HepG2 (cell line): ENCODE measurements around the gene SEMA3F. TPM values are rescaled to one million over a fixed set of nuclear protein-coding genes. Genes with fewer than 3 reads are reported as not detected.

Experiments used
- CEBPB ChIP-seq: IDR thresholded peaks from 2 replicates; pipeline ENCODE4 v1.6.1; 2011; ENCODE audit warnings: low read depth, low read length, improper control_type of control experiment, borderline replicate concordance
- CEBPG ChIP-seq: IDR thresholded peaks from 2 replicates; pipeline ENCODE4 v1.6.1; 2016
- CHD2 ChIP-seq: IDR thresholded peaks from 2 replicates; pipeline ENCODE4 v1.6.1; 2011; ENCODE audit warnings: low read depth, low read length, improper control_type of control experiment
- DNMT3B ChIP-seq: conservative IDR thresholded peaks from 2 replicates; pipeline ENCODE4 v1.6.1; 2016; ENCODE audit warnings: missing biosample characterization, control low read depth
- ELF3 ChIP-seq: IDR thresholded peaks from 2 replicates; pipeline ENCODE4 v1.6.1; 2016; ENCODE audit warnings: missing genetic modification reagents, missing compliant biosample characterization
- ERF ChIP-seq: IDR thresholded peaks from 2 replicates; pipeline ENCODE4 v1.6.1; 2018; ENCODE audit warnings: missing biosample characterization, missing genetic modification reagents
- ETV6 ChIP-seq: sonication (generic); formaldehyde crosslinking; conservative IDR thresholded peaks from 2 replicates; pipeline ENCODE4 v1.4.0; 2020; ENCODE audit warnings: missing genetic modification reagents
- GLMP ChIP-seq: sonication (generic); formaldehyde crosslinking; IDR thresholded peaks from 2 replicates; pipeline ENCODE4 v1.9.0; 2021; ENCODE audit warnings: missing genetic modification reagents, mild to moderate bottlenecking, borderline replicate concordance
- GTF2F1 ChIP-seq: fragments of 150-350 bp; IDR thresholded peaks from 2 replicates; pipeline ENCODE4 v1.6.1; 2014; ENCODE audit warnings: low read length
- HDAC2 ChIP-seq: sonication (generic); formaldehyde crosslinking; IDR thresholded peaks from 2 replicates; pipeline ENCODE4 v1.4.0; 2020; ENCODE audit warnings: missing genetic modification reagents
- HIVEP1 ChIP-seq: sonication (generic); formaldehyde crosslinking; IDR thresholded peaks from 2 replicates; pipeline ENCODE4 v1.4.0; 2020; ENCODE audit warnings: mild to moderate bottlenecking, missing genetic modification reagents
- HNF4A ChIP-seq: sonication (generic); formaldehyde crosslinking; IDR thresholded peaks from 2 replicates; pipeline ENCODE4 v1.4.0; 2020; ENCODE audit warnings: missing genetic modification reagents
- KDM2A ChIP-seq: sonication (generic); formaldehyde crosslinking; IDR thresholded peaks from 2 replicates; pipeline ENCODE4 v1.4.0; 2020; ENCODE audit warnings: low read depth, missing genetic modification reagents, borderline replicate concordance
- KLF13 ChIP-seq: sonication (generic); formaldehyde crosslinking; IDR thresholded peaks from 2 replicates; pipeline ENCODE4 v1.4.0; 2020; ENCODE audit warnings: mild to moderate bottlenecking, missing genetic modification reagents
- KLF15 ChIP-seq: sonication (generic); formaldehyde crosslinking; IDR thresholded peaks from 2 replicates; pipeline ENCODE4 v1.8.1; 2023; ENCODE audit warnings: borderline replicate concordance, mild to moderate bottlenecking, inconsistent platforms, missing genetic modification reagents, mixed read lengths
- MED1 ChIP-seq: sonication (generic); formaldehyde crosslinking; IDR thresholded peaks from 2 replicates; pipeline ENCODE4 v1.4.0; 2020; ENCODE audit warnings: missing genetic modification reagents
- POGZ ChIP-seq: sonication (generic); formaldehyde crosslinking; IDR thresholded peaks from 2 replicates; pipeline ENCODE4 v1.4.0; 2020; ENCODE audit warnings: mild to moderate bottlenecking, missing genetic modification reagents
- SMAD1 ChIP-seq: sonication (generic); formaldehyde crosslinking; IDR thresholded peaks from 2 replicates; pipeline ENCODE4 v1.4.0; 2020; ENCODE audit warnings: missing genetic modification reagents, low read depth, mild to moderate bottlenecking, borderline replicate concordance
- SNAPC2 ChIP-seq: sonication (generic); formaldehyde crosslinking; IDR thresholded peaks from 2 replicates; pipeline ENCODE4 v1.8.1; 2022; ENCODE audit warnings: mild to moderate bottlenecking, missing genetic modification reagents
- SP1 ChIP-seq, 2 experiments: fragments of 450-650 bp in 1 of 2; sonication (generic) in 1 of 2; formaldehyde crosslinking in 1 of 2; IDR thresholded peaks; 2 replicates each; pipeline versions ENCODE4 v1.4.0 to v1.6.1; 2016 to 2020; ENCODE audit warnings: missing genetic modification reagents in 1 of 2
- SRSF4 ChIP-seq: fragments of 200-400 bp; formaldehyde crosslinking; IDR thresholded peaks from one replicate; pipeline ENCODE4 v1.6.1; 2018; ENCODE audit warnings: mild to moderate bottlenecking, low read depth, low read length, moderate library complexity; ENCODE audit not compliant: poor library complexity, severe bottlenecking
- SUZ12 ChIP-seq: fragments of 150-350 bp; IDR thresholded peaks from 2 replicates; pipeline ENCODE4 v1.6.1; 2014; ENCODE audit warnings: low read depth, low read length
- TAF1 ChIP-seq: sonication (generic); formaldehyde crosslinking; IDR thresholded peaks from 2 replicates; pipeline ENCODE4 v1.4.0; 2020; ENCODE audit warnings: missing genetic modification reagents
- TBX2 ChIP-seq: sonication (generic); formaldehyde crosslinking; IDR thresholded peaks from 2 replicates; pipeline ENCODE4 v1.5.0; 2020; ENCODE audit warnings: missing genetic modification reagents, mild to moderate bottlenecking, borderline replicate concordance
- TEF ChIP-seq: sonication (generic); formaldehyde crosslinking; IDR thresholded peaks from 2 replicates; pipeline ENCODE4 v1.5.0; 2020; ENCODE audit warnings: missing genetic modification reagents
- TERF1 ChIP-seq: sonication (generic); formaldehyde crosslinking; IDR thresholded peaks from 2 replicates; pipeline ENCODE4 v1.8.0; 2022; ENCODE audit warnings: mild to moderate bottlenecking, missing genetic modification reagents, moderate library complexity
- ZNF20 ChIP-seq: sonication (generic); formaldehyde crosslinking; IDR thresholded peaks from 2 replicates; pipeline ENCODE4 v1.4.0; 2020; ENCODE audit warnings: mild to moderate bottlenecking, moderate library complexity, missing genetic modification reagents
- ZNF564 ChIP-seq: sonication (generic); formaldehyde crosslinking; IDR thresholded peaks from 2 replicates; pipeline ENCODE4 v1.8.1; 2023; ENCODE audit warnings: mild to moderate bottlenecking, missing genetic modification reagents
- ZNF570 ChIP-seq: sonication (generic); formaldehyde crosslinking; IDR thresholded peaks from 2 replicates; pipeline ENCODE4 v1.4.0; 2020; ENCODE audit warnings: mild to moderate bottlenecking, missing genetic modification reagents, borderline replicate concordance
- ZNF83 ChIP-seq: sonication (generic); formaldehyde crosslinking; IDR thresholded peaks from 2 replicates; pipeline ENCODE4 v1.4.0; 2020; ENCODE audit warnings: missing genetic modification reagents, mild to moderate bottlenecking, borderline replicate concordance
- ZSCAN31 ChIP-seq: sonication (generic); formaldehyde crosslinking; IDR thresholded peaks from 2 replicates; pipeline ENCODE4 v1.5.0; 2020; ENCODE audit warnings: low read depth, mild to moderate bottlenecking, missing genetic modification reagents
- polyA plus RNA-seq, 8 experiments: library from polyadenylated mRNA; depleted of rRNA in 3 of 8; stranded (reverse) in 7 of 8; unstranded in 1 of 8; fragments of >200 nt; fragmentation: Illumina TruSeq in 4 of 8; extraction: Trizol in 4 of 8; gene quantifications; 2 replicates each; pipeline versions ENCODE4 v1.2.1 to v1.2.3, GENCODE V29; 2011 to 2016; ENCODE audit warnings: low read depth in 4 of 8, missing spikeins in 1 of 8, mixed read lengths in 1 of 8; ENCODE audit not compliant: insufficient read depth in 1 of 8
- total RNA-seq, 5 experiments: library from RNA; depleted of rRNA; stranded (reverse); fragments of >200 nt; fragmentation: Illumina TruSeq; extraction: Trizol; gene quantifications; 2 replicates each; pipeline ENCODE4 v1.2.3, GENCODE V29; 2016; ENCODE audit warnings: low read depth in 1 of 5

The SEMA3F gene
- total and polyA plus RNA-seq, 2 of the 13 experiments (the other 11 are each of a cell fraction or from before 2014, with no cell fraction given) = 7.6 to 17.2 TPM

GRCh38 chr3:50204804-50205412, 49.8 kb downstream of the SEMA3F start, which contains the start of gene SLC38A3 (continued):
- TF ChIP-seq ELF3 (0 out of 2 replicates have a peak, but pooled peaks have one; percentile 17), KLF13 (CRISPR knock-in tag) (no peak; the same call in 1 of the 2 replicates), SRSF4 (no peak), SUZ12 (no peak), GTF2F1 (no peak), TBX2 (CRISPR knock-in tag) (no peak), CHD2 (no peak), ZNF20 (no peak), KLF15 (CRISPR knock-in tag) (no peak), HIVEP1 (CRISPR knock-in tag) (no peak), GLMP (no peak), ZNF570 (no peak), ZSCAN31 (no peak), HNF4A (CRISPR knock-in tag) (no peak), DNMT3B (CRISPR knock-in tag) (no peak), TEF (CRISPR knock-in tag) (no peak), CEBPG (CRISPR knock-in tag) (no peak), HDAC2 (CRISPR knock-in tag) (no peak), SP1 (IDR thresholded peaks at IDR 0.05) (no peak), SP1 (CRISPR knock-in tag; IDR thresholded peaks at IDR 0.05) (no peak; the same call in 1 of the 2 replicates), POGZ (CRISPR knock-in tag) (no peak), CEBPB (no peak), KDM2A (no peak; the same call in 1 of the 2 replicates), SMAD1 (CRISPR knock-in tag) (peak; percentile 43; the same call in 1 of the 2 replicates), TERF1 (CRISPR knock-in tag) (no peak), TAF1 (CRISPR knock-in tag) (peak; percentile 66), ZNF564 (CRISPR knock-in tag) (0 out of 2 replicates have a peak, but pooled peaks have one; percentile 44), ZNF83 (CRISPR knock-in tag) (0 out of 2 replicates have a peak, but pooled peaks have one; percentile 2), ERF (CRISPR knock-in tag) (peak; percentile 22; the same call in 1 of the 2 replicates), ETV6 (CRISPR knock-in tag) (no peak), MED1 (CRISPR knock-in tag) (peak; percentile 59; the same call in 1 of the 2 replicates), SNAPC2 (CRISPR knock-in tag) (0 out of 2 replicates have a peak, but pooled peaks have one; percentile 36)
